ENCODE measurements around the gene WRNIP1.

The WRNIP1 gene

GRCh38 chr6:2772840-2773239 is 7.6 kb downstream of the WRNIP1 start:
- H3K4me3 ChIP-seq (replicated peaks; ENCODE audit: low read depth, low read length), result no peak overlapping the region
- TF ChIP-seq, protein P1, sequence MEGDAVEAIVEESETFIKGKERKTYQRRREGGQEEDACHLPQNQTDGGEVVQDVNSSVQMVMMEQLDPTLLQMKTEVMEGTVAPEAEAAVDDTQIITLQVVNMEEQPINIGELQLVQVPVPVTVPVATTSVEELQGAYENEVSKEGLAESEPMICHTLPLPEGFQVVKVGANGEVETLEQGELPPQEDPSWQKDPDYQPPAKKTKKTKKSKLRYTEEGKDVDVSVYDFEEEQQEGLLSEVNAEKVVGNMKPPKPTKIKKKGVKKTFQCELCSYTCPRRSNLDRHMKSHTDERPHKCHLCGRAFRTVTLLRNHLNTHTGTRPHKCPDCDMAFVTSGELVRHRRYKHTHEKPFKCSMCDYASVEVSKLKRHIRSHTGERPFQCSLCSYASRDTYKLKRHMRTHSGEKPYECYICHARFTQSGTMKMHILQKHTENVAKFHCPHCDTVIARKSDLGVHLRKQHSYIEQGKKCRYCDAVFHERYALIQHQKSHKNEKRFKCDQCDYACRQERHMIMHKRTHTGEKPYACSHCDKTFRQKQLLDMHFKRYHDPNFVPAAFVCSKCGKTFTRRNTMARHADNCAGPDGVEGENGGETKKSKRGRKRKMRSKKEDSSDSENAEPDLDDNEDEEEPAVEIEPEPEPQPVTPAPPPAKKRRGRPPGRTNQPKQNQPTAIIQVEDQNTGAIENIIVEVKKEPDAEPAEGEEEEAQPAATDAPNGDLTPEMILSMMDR (IDR thresholded peaks at IDR 0.05; ENCODE audit: low read length, missing control alignments), result no peak
- DNase-seq (ENCODE audit: low read depth), result no peak

- TF ChIP-seq, protein P1 (IDR thresholded peaks at IDR 0.05; ENCODE audit: low read length, missing control alignments), result no peak
- no peak overlapping the region for H3K4me3 ChIP-seq (replicated peaks; ENCODE audit: low read depth, low read length)
- no peak for DNase-seq (ENCODE audit: low read depth)
Observed at GRCh38 chr6:2773449-2773848, 8.3 kb downstream of the WRNIP1 start.

DNA sequence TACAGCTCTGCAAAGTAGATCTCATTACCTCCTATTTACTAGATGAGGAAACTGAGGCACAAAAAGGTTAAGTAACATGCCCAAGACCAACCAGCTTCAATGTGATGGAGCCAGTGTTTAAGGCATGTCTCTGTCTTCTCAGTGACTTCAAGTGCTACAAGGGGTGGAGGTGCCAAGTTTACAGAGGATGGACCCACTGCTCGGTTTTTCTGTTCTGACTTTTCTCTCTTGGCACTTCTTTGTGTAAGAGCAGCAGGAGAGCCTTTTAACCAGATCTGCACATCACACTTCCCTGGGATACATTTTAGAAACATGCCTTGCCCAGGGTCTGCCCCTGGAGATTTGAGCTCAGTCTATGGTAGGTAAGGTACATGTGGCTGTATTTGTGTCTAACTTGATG is 9.8 kb downstream of the WRNIP1 start:
- H3K4me3 ChIP-seq (replicated peaks; ENCODE audit: low read depth, low read length), result no peak overlapping the region
- TF ChIP-seq, protein P1 (IDR thresholded peaks at IDR 0.05; ENCODE audit: low read length, missing control alignments), result no peak
- DNase-seq (ENCODE audit: low read depth), result no peak

- DNase-seq (ENCODE audit: low read depth), result no peak
- TF ChIP-seq, protein P1 (IDR thresholded peaks at IDR 0.05; ENCODE audit: low read length, missing control alignments), result no peak
Observed at GRCh38 chr6:2777249-2777648, 12.1 kb downstream of the WRNIP1 start.

DNA sequence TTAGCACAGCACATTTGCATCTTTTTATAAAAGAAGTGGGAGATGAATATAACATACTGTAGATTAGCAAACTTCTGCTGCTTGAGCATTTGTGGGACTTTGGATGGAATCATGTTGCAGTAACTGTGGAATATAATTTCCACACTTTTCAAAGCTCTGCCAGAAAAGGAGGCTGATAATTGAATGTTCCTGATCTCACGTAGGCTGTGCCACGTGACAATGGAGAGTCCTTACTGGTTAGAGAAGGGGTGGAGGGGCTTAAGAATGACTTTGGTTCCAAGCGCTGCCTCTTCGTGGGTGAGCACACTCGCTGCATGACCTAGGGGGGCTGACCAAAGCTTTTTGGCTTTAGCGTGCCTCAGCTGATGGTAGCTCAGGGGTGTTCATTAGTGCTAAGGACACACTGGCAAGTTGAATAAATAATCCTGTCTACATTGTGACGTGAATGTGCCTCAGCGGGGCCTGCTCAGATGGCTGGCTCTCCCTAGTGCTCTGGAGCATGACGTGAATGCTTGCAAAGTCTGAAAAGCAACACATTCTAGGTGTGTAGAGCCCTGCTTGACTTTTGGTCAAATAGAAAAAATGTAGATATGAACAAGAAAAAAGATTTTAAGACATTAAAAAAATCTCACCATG is 15.0 kb downstream of the WRNIP1 start:
- TF ChIP-seq, protein P1 (IDR thresholded peaks at IDR 0.05; ENCODE audit: low read length, missing control alignments), result no peak
- no peak for DNase-seq (ENCODE audit: low read depth)
- no peak overlapping the region for H3K4me3 ChIP-seq (replicated peaks; ENCODE audit: low read depth, low read length)

More at GRCh38 chr6:2777249-2777648, 12.1 kb downstream of the WRNIP1 start:
- H3K4me3 ChIP-seq (replicated peaks; ENCODE audit: low read depth, low read length), result no peak overlapping the region

- no peak overlapping the region for H3K4me3 ChIP-seq (replicated peaks; ENCODE audit: low read depth, low read length)
- TF ChIP-seq, protein P1 (IDR thresholded peaks at IDR 0.05; ENCODE audit: low read length, missing control alignments), result no peak
- no peak for DNase-seq (ENCODE audit: low read depth)
Observed at GRCh38 chr6:2781685-2782355, 16.6 kb downstream of the WRNIP1 start.

DNA sequence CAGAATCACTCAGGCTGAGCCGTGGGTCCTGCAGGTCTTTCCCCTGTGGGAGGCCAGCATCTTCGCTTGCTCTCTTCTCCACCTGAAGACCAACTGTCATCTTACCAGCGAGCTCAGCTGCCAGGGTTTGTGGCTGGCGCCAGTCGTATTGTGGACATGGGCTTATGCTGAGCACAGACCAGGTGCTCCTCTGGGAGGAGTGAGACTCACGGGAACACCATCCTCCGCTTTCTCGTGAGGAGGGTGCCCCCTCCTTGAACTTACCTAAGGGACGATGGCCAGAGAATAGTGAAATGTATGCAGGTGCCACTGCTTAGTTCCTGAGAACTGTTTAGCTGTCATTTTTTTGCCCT is 17.1 kb downstream of the WRNIP1 start:
- TF ChIP-seq, protein P1 (IDR thresholded peaks at IDR 0.05; ENCODE audit: low read length, missing control alignments), result no peak
- H3K4me3 ChIP-seq (replicated peaks; ENCODE audit: low read depth, low read length), result no peak overlapping the region
- DNase-seq (ENCODE audit: low read depth), result no peak

Data from fibroblast of pulmonary artery (primary cell).